HG03103 (cell line): Measurements from ENCODE around the gene OXNAD1.
"Not testable (repeated sequence)": the region's sequence is repeated elsewhere in the genome, so short reads cannot be mapped to it uniquely, and the experiment has no call there.

Source experiments
- ATAC-seq: cut with Tn5 transposase; IDR thresholded peaks from one replicate; pipeline ENCODE4 v1.9.1; 2021; ENCODE audit warnings: low read depth; ENCODE audit not compliant: unreplicated experiment

OXNAD1 gene

GRCh38 chr3:16302082-16302631, 37.1 kb downstream of the OXNAD1 start:
- ATAC-seq: no peak

GRCh38 chr3:16303037-16303575, 38.1 kb downstream of the OXNAD1 start:
- no peak for ATAC-seq

- ATAC-seq: no peak
Observed at GRCh38 chr3:16304061-16305010, 39.3 kb downstream of the OXNAD1 start.

GRCh38 chr3:16305111-16305541, 40.1 kb downstream of the OXNAD1 start:
- ATAC-seq: no peak

- ATAC-seq: no peak
Observed at GRCh38 chr3:16307832-16308531, 43.0 kb downstream of the OXNAD1 start.

GRCh38 chr3:16308727-16309126, 43.7 kb downstream of the OXNAD1 start:
- ATAC-seq: no peak

GRCh38 chr3:16309558-16309957, 44.5 kb downstream of the OXNAD1 start:
- peak; percentile 78 for ATAC-seq

- not testable (repeated sequence) for ATAC-seq
Observed at GRCh38 chr3:16310486-16310885, 45.5 kb downstream of the OXNAD1 start.

GRCh38 chr3:16311960-16312451, 47.0 kb downstream of the OXNAD1 start:
- peak; percentile 65 for ATAC-seq

- ATAC-seq: no peak
Observed at GRCh38 chr3:16313886-16314645, 49.1 kb downstream of the OXNAD1 start.

- ATAC-seq: no peak
Observed at GRCh38 chr3:16315623-16316022, 50.6 kb downstream of the OXNAD1 start.

- no peak for ATAC-seq
Observed at GRCh38 chr3:16316396-16316795, 51.4 kb downstream of the OXNAD1 start.

GRCh38 chr3:16316847-16317560, 52.0 kb downstream of the OXNAD1 start:
- ATAC-seq: no peak

- no peak for ATAC-seq
Observed at GRCh38 chr3:16317561-16317945, 52.5 kb downstream of the OXNAD1 start.

GRCh38 chr3:16318176-16318575, 53.2 kb downstream of the OXNAD1 start:
- no peak for ATAC-seq

GRCh38 chr3:16319307-16319706, 54.3 kb downstream of the OXNAD1 start:
- ATAC-seq: peak; percentile 65

GRCh38 chr3:16319723-16320122, 54.7 kb downstream of the OXNAD1 start:
- ATAC-seq: no peak

GRCh38 chr3:16320711-16321110, 55.7 kb downstream of the OXNAD1 start:
- no peak for ATAC-seq

- ATAC-seq: no peak
Observed at GRCh38 chr3:16322189-16322588, 57.2 kb downstream of the OXNAD1 start.

- ATAC-seq: no peak
Observed at GRCh38 chr3:16323737-16324136, 58.7 kb downstream of the OXNAD1 start.
